ENCODE data around the gene TDP1. TPM values are rescaled to one million over a fixed set of nuclear protein-coding genes. Genes with fewer than 3 reads are reported as not detected.
A peak's percentile ranks its signal among the peaks of the same experiment; 100 is the strongest.

TDP1 gene
- total RNA-seq, 2 donors from 2014 or later, result 12.0 to 18.2 TPM

DNA sequence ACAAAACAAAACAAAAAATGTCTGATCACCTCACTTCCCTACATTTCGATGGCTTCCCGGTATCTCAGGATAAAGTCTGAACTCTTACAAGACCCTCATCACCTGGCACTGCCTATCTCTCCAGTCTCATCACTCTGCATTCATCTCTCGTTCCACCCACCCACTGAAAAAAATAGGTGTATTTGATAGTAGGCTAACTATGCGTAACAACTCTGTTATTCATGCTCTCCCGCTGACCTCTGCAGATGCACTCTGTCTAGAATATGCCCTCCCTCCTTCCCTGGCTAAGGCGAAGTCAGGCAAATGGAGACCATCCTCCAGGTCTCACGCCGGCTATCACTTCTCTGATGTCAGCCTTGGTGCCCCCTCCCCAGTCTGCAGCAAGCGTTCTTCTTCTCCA lies 46.1 kb upstream of the TDP1 start:
- no peak overlapping the region for H3K27ac ChIP-seq
- H3K27me3 ChIP-seq (replicated peaks; ENCODE audit: insufficient read depth), result no peaks in the 10 kb centered on the region
- TF ChIP-seq POLR2A (IDR thresholded peaks at IDR 0.05), result no peak
- no peak for TF ChIP-seq POLR2AphosphoS5 (IDR thresholded peaks at IDR 0.05)
- TF ChIP-seq CTCF (IDR thresholded peaks at IDR 0.05), result no peak
- no peaks in the 10 kb centered on the region for H3K36me3 ChIP-seq
- peaks cover 8% of the 10 kb centered on the region for H3K4me1 ChIP-seq (replicated peaks)
- intact Hi-C loops (cut with DNase I), result no loop called here
- no peak for DNase-seq (ENCODE audit: low spot score)
- H3K4me3 ChIP-seq, result no peak overlapping the region
- no peaks in the 10 kb centered on the region for H3K9me3 ChIP-seq
- 98% methylated on average over 9 of the region's 9 CpGs for WGBS

GRCh38 chr14:89910691-89911009 lies 45.1 kb upstream of the TDP1 start:
- no peak for DNase-seq (ENCODE audit: low spot score)
- no peak overlapping the region for H3K27ac ChIP-seq
- H3K4me1 ChIP-seq (replicated peaks), result peaks cover 8% of the 10 kb centered on the region
- WGBS, result 27% methylated on average over 5 of the region's 5 CpGs
- no peak for TF ChIP-seq POLR2A (IDR thresholded peaks at IDR 0.05)
- no peak for TF ChIP-seq POLR2AphosphoS5 (IDR thresholded peaks at IDR 0.05)
- no peak for TF ChIP-seq CTCF (IDR thresholded peaks at IDR 0.05)
- no peak overlapping the region for H3K4me3 ChIP-seq
- H3K27me3 ChIP-seq (replicated peaks; ENCODE audit: insufficient read depth), result no peaks in the 10 kb centered on the region
- no peaks in the 10 kb centered on the region for H3K9me3 ChIP-seq
- intact Hi-C loops (cut with DNase I), result loop anchor here (5.0 to 10.0 kb wide), 3 partner anchors 493 to 883 kb away; partner anchors contain the start of gene FOXN3
- H3K36me3 ChIP-seq, result no peaks in the 10 kb centered on the region

GRCh38 chr14:89911010-89911919 lies 44.5 kb upstream of the TDP1 start:
- no peak for TF ChIP-seq POLR2AphosphoS5 (IDR thresholded peaks at IDR 0.05)
- TF ChIP-seq CTCF (IDR thresholded peaks at IDR 0.05), result no peak
- TF ChIP-seq POLR2A (IDR thresholded peaks at IDR 0.05), result no peak
- Histone ChIP-seq H3K36me3 (no peaks in the 10 kb centered on the region), H3K27me3 (replicated peaks; ENCODE audit: insufficient read depth) (no peaks in the 10 kb centered on the region), H3K4me1 (replicated peaks) (peaks cover 8% of the 10 kb centered on the region), H3K27ac (no peak overlapping the region), H3K9me3 (no peaks in the 10 kb centered on the region), H3K4me3 (no peak overlapping the region)
- DNase-seq (ENCODE audit: low spot score), result peak; percentile 16
- 33% methylated on average over 11 of the region's 11 CpGs for WGBS
- intact Hi-C loops (cut with DNase I), result loop anchor here (5.0 to 10.0 kb wide), 3 partner anchors 494 to 884 kb away; partner anchors contain the start of gene FOXN3

DNA sequence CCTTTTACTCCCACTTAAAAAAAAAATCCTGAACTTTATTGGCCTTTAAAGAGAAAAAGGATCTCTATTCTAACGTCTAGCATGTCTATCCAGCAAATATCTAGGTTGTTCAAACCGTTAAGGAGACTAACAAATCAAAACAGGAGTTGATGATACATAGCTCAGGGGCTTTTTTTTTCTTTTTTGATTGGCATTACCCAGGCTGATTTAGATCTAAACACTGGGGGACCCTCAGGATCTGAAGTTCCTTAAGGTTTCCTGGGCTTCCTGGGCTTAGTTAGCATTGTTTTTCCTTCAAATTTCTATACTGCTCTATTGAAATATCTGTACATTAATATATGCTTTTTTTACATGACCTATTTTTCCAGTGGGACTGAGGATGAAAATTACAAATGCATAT lies 43.5 kb upstream of the TDP1 start:
- Histone ChIP-seq H3K36me3 (no peaks in the 10 kb centered on the region), H3K27me3 (replicated peaks; ENCODE audit: insufficient read depth) (no peaks in the 10 kb centered on the region), H3K27ac (no peak overlapping the region), H3K4me1 (replicated peaks) (peaks cover 8% of the 10 kb centered on the region), H3K9me3 (no peaks in the 10 kb centered on the region), H3K4me3 (no peak overlapping the region)
- TF ChIP-seq POLR2A (IDR thresholded peaks at IDR 0.05) (no peak), CTCF (IDR thresholded peaks at IDR 0.05) (no peak), POLR2AphosphoS5 (IDR thresholded peaks at IDR 0.05) (no peak)
- intact Hi-C loops (cut with DNase I), result loop anchor here (5.0 to 10.0 kb wide), 3 partner anchors 495 to 885 kb away; partner anchors contain the start of gene FOXN3
- WGBS, result 38% methylated on average over 2 of the region's 2 CpGs
- DNase-seq (ENCODE audit: low spot score), result no peak

Measured in prostate gland (tissue), 2 donors.